NCI-H82 treated with DMSO at 0.1 percent for 48 hours (cell line): Measurements from ENCODE around the gene ABCC4.
"Not testable (repeated sequence)": the region's sequence is repeated elsewhere in the genome, so short reads cannot be mapped to it uniquely, and the experiment has no call there.

ENCODE experiments used
- DNase-seq: peaks from one replicate; lab custom pipeline; 2025; ENCODE audit not compliant: unreplicated experiment; lab: John Stamatoyannopoulos, UW

The ABCC4 gene

GRCh38 chr13:95300625-95301182 lies 547 bp downstream of the ABCC4 start:
- DNase-seq, result peak; percentile 92

- no peak for DNase-seq
Observed at GRCh38 chr13:95298971-95299621, 2.2 kb downstream of the ABCC4 start.

- DNase-seq, result no peak
Observed at GRCh38 chr13:95298169-95298965, 2.9 kb downstream of the ABCC4 start.

- DNase-seq, result no peak
Observed at GRCh38 chr13:95296326-95296925, 4.8 kb downstream of the ABCC4 start.

GRCh38 chr13:95295026-95295425 lies 6.2 kb downstream of the ABCC4 start:
- DNase-seq, result no peak

- no peak for DNase-seq
Observed at GRCh38 chr13:95292622-95293021, 8.6 kb downstream of the ABCC4 start.

GRCh38 chr13:95289901-95290300 lies 11.3 kb downstream of the ABCC4 start:
- DNase-seq, result not testable (repeated sequence)

GRCh38 chr13:95289020-95289444 lies 12.2 kb downstream of the ABCC4 start:
- DNase-seq, result no peak

GRCh38 chr13:95284436-95284835 lies 16.8 kb downstream of the ABCC4 start:
- DNase-seq, result no peak

- DNase-seq, result no peak
Observed at GRCh38 chr13:95279016-95279415, 22.2 kb downstream of the ABCC4 start.

- no peak for DNase-seq
Observed at GRCh38 chr13:95276037-95276505, 25.2 kb downstream of the ABCC4 start.

- DNase-seq, result peak; percentile 48
Observed at GRCh38 chr13:95275322-95276036, 25.8 kb downstream of the ABCC4 start.

- DNase-seq, result not testable (repeated sequence)
Observed at GRCh38 chr13:95273592-95274132, 27.6 kb downstream of the ABCC4 start.

GRCh38 chr13:95272076-95272475 lies 29.2 kb downstream of the ABCC4 start:
- not testable (repeated sequence) for DNase-seq

- DNase-seq, result no peak
Observed at GRCh38 chr13:95269756-95270155, 31.5 kb downstream of the ABCC4 start.

- not testable (repeated sequence) for DNase-seq
Observed at GRCh38 chr13:95268343-95269065, 32.7 kb downstream of the ABCC4 start.

- DNase-seq, result no peak
Observed at GRCh38 chr13:95267662-95268342, 33.4 kb downstream of the ABCC4 start.

- DNase-seq, result no peak
Observed at GRCh38 chr13:95264225-95264624, 37.0 kb downstream of the ABCC4 start.

GRCh38 chr13:95262837-95263384 lies 38.3 kb downstream of the ABCC4 start:
- no peak for DNase-seq
